SK-N-SH treated with all-trans-retinoic acid at 6 μM for 48 hours (cell line): ENCODE measurements around the gene HOXC4.

Experiments used
- ATAC-seq: fragments of 200-7000 bp; cut with Tn5 transposase; 3 replicates; pipeline ENCODE4 v1.9.1; 2020; ENCODE audit warnings: mild to moderate bottlenecking, moderate library complexity
- ARNTL ChIP-seq: fragments of 450-650 bp; formaldehyde crosslinking; IDR thresholded peaks from 2 replicates; pipeline ENCODE4 v1.5.0; 2020; ENCODE audit warnings: low read depth, mild to moderate bottlenecking, moderate library complexity, borderline replicate concordance
- BACH2 ChIP-seq: fragments of 250-450 bp; sonication (Bioruptor Pico); IDR thresholded peaks from 2 replicates; pipeline ENCODE4 v1.9.0; 2021; ENCODE audit warnings: mild to moderate bottlenecking, borderline replicate concordance
- CSDC2 ChIP-seq: fragments of 250-450 bp; sonication (Bioruptor Pico); IDR thresholded peaks from 2 replicates; pipeline ENCODE4 v1.5.0; 2020; ENCODE audit warnings: mild to moderate bottlenecking, moderate library complexity
- ESRRG ChIP-seq: fragments of 250-450 bp; sonication (Bioruptor Pico); IDR thresholded peaks from 2 replicates; pipeline ENCODE4 v1.6.1; 2021; ENCODE audit warnings: mild to moderate bottlenecking
- ISL1 ChIP-seq: fragments of 250-450 bp; sonication (Bioruptor Pico); IDR thresholded peaks from 2 replicates; pipeline ENCODE4 v2.1.2; 2022; ENCODE audit warnings: mild to moderate bottlenecking, moderate library complexity
- PPARA ChIP-seq: fragments of 250-450 bp; sonication (Bioruptor Pico); IDR thresholded peaks from 2 replicates; pipeline ENCODE4 v1.5.0; 2020; ENCODE audit warnings: mild to moderate bottlenecking, borderline replicate concordance
- RARB ChIP-seq: fragments of 250-450 bp; sonication (Bioruptor Pico); IDR thresholded peaks from 2 replicates; pipeline ENCODE4 v1.8.0; 2021; ENCODE audit warnings: mild to moderate bottlenecking, moderate library complexity
- SNAI2 ChIP-seq: fragments of 250-450 bp; sonication (Bioruptor Pico); IDR thresholded peaks from 2 replicates; pipeline ENCODE4 v1.5.0; 2020; ENCODE audit warnings: mild to moderate bottlenecking, moderate library complexity
- TCF4 ChIP-seq: fragments of 250-450 bp; sonication (Bioruptor Pico); IDR thresholded peaks from 2 replicates; pipeline ENCODE4 v1.8.0; 2021; ENCODE audit warnings: mild to moderate bottlenecking, moderate library complexity, borderline replicate concordance
- ZC3H10 ChIP-seq: fragments of 250-450 bp; sonication (Bioruptor Pico); IDR thresholded peaks from 2 replicates; pipeline ENCODE4 v1.5.1; 2021; ENCODE audit warnings: mild to moderate bottlenecking, moderate library complexity
- ZFP3 ChIP-seq: fragments of 250-450 bp; sonication (Bioruptor Pico); IDR thresholded peaks from 2 replicates; pipeline ENCODE4 v1.5.0; 2020; ENCODE audit warnings: mild to moderate bottlenecking, moderate library complexity
- ZFP30 ChIP-seq: fragments of 450-650 bp; formaldehyde crosslinking; IDR thresholded peaks from 2 replicates; pipeline ENCODE4 v1.5.0; 2022; ENCODE audit warnings: mild to moderate bottlenecking, moderate library complexity
- ZNF565 ChIP-seq: fragments of 450-650 bp; formaldehyde crosslinking; conservative IDR thresholded peaks from 2 replicates; pipeline ENCODE4 v1.5.0; 2020; ENCODE audit warnings: low read depth, mild to moderate bottlenecking, moderate library complexity
- ZNF70 ChIP-seq: fragments of 450-650 bp; formaldehyde crosslinking; IDR thresholded peaks from 2 replicates; pipeline ENCODE4 v1.5.0; 2020; ENCODE audit warnings: mild to moderate bottlenecking, moderate library complexity
- ZNF8 ChIP-seq: fragments of 450-650 bp; formaldehyde crosslinking; IDR thresholded peaks from 2 replicates; pipeline ENCODE4 v1.5.0; 2020; ENCODE audit warnings: mild to moderate bottlenecking, moderate library complexity
- TF ChIP-seq, protein P1 (sequence below): fragments of 250-450 bp; sonication (Bioruptor Pico); IDR thresholded peaks from 2 replicates; pipeline ENCODE4 v1.5.0; 2020; ENCODE audit warnings: mild to moderate bottlenecking, moderate library complexity
- TF ChIP-seq, protein P2 (sequence below): fragments of 250-450 bp; sonication (Bioruptor Pico); IDR thresholded peaks from 2 replicates; pipeline ENCODE4 v1.5.1; 2021; ENCODE audit warnings: mild to moderate bottlenecking, moderate library complexity
- TF ChIP-seq, protein P3 (sequence below): fragments of 250-450 bp; sonication (Bioruptor Pico); IDR thresholded peaks from 2 replicates; pipeline ENCODE4 v1.8.0; 2021; ENCODE audit warnings: low read depth, mild to moderate bottlenecking, moderate library complexity, borderline replicate concordance
- TF ChIP-seq, protein P4 (sequence below): fragments of 250-450 bp; sonication (Bioruptor Pico); IDR thresholded peaks from 2 replicates; pipeline ENCODE4 v1.8.0; 2020; ENCODE audit warnings: mild to moderate bottlenecking, moderate library complexity, borderline replicate concordance
- TF ChIP-seq, protein P5 (sequence below): fragments of 250-450 bp; sonication (Bioruptor Pico); IDR thresholded peaks from 2 replicates; pipeline ENCODE4 v1.5.1; 2020; ENCODE audit warnings: low read depth, mild to moderate bottlenecking, moderate library complexity

Gene HOXC4

DNA sequence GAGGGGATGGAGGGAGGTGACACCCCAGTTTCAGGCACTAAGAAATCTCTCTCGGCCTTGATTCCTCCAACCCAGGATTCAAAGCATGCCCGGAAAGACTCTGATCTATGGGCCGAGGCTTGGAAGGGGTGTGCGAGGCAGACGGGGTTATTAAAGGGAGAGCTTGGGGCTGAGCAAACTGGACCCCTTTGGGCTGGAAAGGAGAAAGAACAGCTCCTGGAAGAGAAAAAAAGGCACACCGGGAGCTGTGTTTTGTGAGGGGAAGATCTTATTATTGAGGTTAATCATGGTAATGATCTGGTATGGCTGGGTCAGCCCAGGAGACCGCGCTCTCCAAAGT, 5.7 kb upstream of the HOXC4 start (continued):
- TF ChIP-seq, protein P1, sequence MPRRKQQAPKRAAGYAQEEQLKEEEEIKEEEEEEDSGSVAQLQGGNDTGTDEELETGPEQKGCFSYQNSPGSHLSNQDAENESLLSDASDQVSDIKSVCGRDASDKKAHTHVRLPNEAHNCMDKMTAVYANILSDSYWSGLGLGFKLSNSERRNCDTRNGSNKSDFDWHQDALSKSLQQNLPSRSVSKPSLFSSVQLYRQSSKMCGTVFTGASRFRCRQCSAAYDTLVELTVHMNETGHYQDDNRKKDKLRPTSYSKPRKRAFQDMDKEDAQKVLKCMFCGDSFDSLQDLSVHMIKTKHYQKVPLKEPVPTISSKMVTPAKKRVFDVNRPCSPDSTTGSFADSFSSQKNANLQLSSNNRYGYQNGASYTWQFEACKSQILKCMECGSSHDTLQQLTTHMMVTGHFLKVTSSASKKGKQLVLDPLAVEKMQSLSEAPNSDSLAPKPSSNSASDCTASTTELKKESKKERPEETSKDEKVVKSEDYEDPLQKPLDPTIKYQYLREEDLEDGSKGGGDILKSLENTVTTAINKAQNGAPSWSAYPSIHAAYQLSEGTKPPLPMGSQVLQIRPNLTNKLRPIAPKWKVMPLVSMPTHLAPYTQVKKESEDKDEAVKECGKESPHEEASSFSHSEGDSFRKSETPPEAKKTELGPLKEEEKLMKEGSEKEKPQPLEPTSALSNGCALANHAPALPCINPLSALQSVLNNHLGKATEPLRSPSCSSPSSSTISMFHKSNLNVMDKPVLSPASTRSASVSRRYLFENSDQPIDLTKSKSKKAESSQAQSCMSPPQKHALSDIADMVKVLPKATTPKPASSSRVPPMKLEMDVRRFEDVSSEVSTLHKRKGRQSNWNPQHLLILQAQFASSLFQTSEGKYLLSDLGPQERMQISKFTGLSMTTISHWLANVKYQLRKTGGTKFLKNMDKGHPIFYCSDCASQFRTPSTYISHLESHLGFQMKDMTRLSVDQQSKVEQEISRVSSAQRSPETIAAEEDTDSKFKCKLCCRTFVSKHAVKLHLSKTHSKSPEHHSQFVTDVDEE = no peak
- no peak for TF ChIP-seq ZFP3 (CRISPR knock-in tag)

DNA sequence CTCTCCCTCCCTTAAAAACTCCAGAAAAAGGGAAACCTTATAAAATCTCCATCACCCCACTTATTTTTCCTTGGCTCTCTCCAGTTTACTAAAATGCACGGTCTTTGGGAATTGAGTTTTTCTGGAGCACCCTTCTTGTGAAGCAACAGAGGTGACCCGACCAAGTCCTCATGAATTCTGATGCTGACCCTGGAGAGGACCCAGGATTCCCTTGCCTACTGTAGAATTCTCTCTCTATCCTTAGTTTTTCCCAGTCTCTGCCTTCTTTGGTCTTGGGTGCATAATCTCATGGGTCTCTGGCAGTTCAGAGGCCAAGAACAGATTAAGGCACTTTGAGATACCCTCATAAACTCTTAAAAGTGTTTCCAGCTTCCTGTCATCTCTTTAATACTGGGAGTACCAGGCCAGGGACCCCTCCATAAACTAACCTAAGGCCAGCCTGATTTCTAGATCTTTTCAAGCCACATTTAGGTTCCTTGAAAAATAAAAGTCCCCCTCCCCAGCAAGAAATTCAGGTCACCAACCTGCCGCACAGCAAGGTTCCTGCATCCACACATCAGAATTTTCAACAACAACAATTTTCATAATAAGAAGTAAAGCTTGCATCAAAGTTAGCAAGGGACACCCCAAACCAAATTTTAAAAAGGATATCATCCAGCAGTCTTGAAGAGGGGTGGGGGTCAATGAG, 5.1 kb upstream of the HOXC4 start:
- TF ChIP-seq ZNF8 (CRISPR knock-in tag) (no peak), ZNF70 (no peak), BACH2 (CRISPR knock-in tag) (no peak), ISL1 (CRISPR knock-in tag) (no peak), SNAI2 (CRISPR knock-in tag) (no peak), PPARA (CRISPR knock-in tag) (no peak), ZNF565 (CRISPR knock-in tag) (no peak), TCF4 (CRISPR knock-in tag) (no peak), ZFP30 (no peak), ZFP3 (CRISPR knock-in tag) (no peak)
- TF ChIP-seq, protein P2, sequence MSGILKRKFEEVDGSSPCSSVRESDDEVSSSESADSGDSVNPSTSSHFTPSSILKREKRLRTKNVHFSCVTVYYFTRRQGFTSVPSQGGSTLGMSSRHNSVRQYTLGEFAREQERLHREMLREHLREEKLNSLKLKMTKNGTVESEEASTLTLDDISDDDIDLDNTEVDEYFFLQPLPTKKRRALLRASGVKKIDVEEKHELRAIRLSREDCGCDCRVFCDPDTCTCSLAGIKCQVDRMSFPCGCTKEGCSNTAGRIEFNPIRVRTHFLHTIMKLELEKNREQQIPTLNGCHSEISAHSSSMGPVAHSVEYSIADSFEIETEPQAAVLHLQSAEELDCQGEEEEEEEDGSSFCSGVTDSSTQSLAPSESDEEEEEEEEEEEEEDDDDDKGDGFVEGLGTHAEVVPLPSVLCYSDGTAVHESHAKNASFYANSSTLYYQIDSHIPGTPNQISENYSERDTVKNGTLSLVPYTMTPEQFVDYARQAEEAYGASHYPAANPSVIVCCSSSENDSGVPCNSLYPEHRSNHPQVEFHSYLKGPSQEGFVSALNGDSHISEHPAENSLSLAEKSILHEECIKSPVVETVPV (CRISPR knock-in tag) = no peak
- TF ChIP-seq, protein P3, sequence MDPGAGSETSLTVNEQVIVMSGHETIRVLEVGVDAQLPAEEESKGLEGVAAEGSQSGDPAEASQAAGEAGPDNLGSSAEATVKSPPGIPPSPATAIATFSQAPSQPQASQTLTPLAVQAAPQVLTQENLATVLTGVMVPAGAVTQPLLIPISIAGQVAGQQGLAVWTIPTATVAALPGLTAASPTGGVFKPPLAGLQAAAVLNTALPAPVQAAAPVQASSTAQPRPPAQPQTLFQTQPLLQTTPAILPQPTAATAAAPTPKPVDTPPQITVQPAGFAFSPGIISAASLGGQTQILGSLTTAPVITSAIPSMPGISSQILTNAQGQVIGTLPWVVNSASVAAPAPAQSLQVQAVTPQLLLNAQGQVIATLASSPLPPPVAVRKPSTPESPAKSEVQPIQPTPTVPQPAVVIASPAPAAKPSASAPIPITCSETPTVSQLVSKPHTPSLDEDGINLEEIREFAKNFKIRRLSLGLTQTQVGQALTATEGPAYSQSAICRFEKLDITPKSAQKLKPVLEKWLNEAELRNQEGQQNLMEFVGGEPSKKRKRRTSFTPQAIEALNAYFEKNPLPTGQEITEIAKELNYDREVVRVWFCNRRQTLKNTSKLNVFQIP (CRISPR knock-in tag) = no peak
- TF ChIP-seq, protein P4, sequence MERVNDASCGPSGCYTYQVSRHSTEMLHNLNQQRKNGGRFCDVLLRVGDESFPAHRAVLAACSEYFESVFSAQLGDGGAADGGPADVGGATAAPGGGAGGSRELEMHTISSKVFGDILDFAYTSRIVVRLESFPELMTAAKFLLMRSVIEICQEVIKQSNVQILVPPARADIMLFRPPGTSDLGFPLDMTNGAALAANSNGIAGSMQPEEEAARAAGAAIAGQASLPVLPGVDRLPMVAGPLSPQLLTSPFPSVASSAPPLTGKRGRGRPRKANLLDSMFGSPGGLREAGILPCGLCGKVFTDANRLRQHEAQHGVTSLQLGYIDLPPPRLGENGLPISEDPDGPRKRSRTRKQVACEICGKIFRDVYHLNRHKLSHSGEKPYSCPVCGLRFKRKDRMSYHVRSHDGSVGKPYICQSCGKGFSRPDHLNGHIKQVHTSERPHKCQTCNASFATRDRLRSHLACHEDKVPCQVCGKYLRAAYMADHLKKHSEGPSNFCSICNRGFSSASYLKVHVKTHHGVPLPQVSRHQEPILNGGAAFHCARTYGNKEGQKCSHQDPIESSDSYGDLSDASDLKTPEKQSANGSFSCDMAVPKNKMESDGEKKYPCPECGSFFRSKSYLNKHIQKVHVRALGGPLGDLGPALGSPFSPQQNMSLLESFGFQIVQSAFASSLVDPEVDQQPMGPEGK (CRISPR knock-in tag) = no peak
- TF ChIP-seq, protein P5, sequence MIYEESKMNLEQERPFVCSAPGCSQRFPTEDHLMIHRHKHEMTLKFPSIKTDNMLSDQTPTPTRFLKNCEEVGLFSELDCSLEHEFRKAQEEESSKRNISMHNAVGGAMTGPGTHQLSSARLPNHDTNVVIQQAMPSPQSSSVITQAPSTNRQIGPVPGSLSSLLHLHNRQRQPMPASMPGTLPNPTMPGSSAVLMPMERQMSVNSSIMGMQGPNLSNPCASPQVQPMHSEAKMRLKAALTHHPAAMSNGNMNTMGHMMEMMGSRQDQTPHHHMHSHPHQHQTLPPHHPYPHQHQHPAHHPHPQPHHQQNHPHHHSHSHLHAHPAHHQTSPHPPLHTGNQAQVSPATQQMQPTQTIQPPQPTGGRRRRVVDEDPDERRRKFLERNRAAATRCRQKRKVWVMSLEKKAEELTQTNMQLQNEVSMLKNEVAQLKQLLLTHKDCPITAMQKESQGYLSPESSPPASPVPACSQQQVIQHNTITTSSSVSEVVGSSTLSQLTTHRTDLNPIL (CRISPR knock-in tag) = no peak
- TF ChIP-seq, all 23 proteins: peak for 0
- ATAC-seq = no peak

DNA sequence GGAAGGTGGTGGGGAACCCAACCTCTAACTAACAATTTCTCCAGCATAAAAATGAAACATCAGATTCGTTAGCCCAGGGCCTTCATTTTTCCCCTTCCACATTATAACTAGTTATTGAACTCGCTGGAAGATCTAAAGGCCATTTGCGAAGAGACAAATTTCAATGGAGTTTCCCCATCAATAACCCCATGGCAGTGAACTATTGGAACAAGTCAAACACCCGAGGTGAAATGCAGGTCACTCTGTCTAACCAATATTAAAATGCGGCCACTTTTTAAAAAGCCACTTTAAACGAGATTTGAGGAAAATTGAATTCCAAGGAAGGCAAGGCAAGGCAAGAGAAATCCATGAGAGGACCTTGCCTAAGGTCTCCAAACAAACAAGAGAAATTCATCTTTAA, 4.5 kb upstream of the HOXC4 start:
- ATAC-seq = no peak
- no peak for TF ChIP-seq ZFP3 (CRISPR knock-in tag)
- no peak for TF ChIP-seq RARB (CRISPR knock-in tag)
- no peak for TF ChIP-seq ZNF565 (CRISPR knock-in tag)
- TF ChIP-seq, all 23 proteins: peak for 0

DNA sequence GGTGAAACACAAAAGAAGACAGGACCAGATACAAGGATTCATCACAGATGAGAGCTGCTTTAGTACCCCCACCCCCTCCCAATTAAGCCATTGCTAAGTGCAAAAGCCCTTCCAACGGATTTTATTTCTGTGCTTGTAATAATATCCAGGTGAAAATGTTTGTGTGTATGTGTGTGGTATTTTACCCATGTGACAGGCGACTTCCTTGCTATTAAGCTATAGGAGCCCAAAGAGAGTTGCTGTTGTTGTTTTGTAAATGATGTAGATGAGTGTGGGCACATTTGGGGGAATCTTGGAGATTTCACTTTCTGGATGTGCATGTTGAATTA, 3.2 kb upstream of the HOXC4 start:
- no peak for TF ChIP-seq ARNTL (CRISPR knock-in tag)
- TF ChIP-seq CSDC2 = no peak
- no peak for TF ChIP-seq ZC3H10
- TF ChIP-seq BACH2 (CRISPR knock-in tag) = no peak
- no peak for TF ChIP-seq ESRRG
- no peak for TF ChIP-seq ZNF565 (CRISPR knock-in tag)
- ATAC-seq = no peak
